Astrocyte of the spinal cord (primary cell): ENCODE data around the gene RC3H2.
A peak's percentile ranks its signal among the peaks of the same experiment; 100 is the strongest.
"Not testable (repeated sequence)": the region's sequence is repeated elsewhere in the genome, so short reads cannot be mapped to it uniquely, and the experiment has no call there.

Experiments
- DNase-seq: peaks from one replicate; pipeline ENCODE4 v3.0.0; 2011; ENCODE audit warnings: low read depth, low spot score
- H3K4me3 ChIP-seq: 2 replicates; pipeline ENCODE4 v1.5.1; 2011; ENCODE audit warnings: low read depth, mild to moderate bottlenecking, low read length, moderate library complexity
- CTCF ChIP-seq: IDR thresholded peaks from 2 replicates; pipeline ENCODE4 v1.5.1; 2012; ENCODE audit warnings: low read depth, mild to moderate bottlenecking, low read length, inconsistent platforms
- in situ Hi-C: cut with HindIII; loops from 2 replicates; pipeline ENCODE4 v1.10.0; 2017; ENCODE audit warnings: low sequenced_read_pairs

Gene RC3H2

GRCh38 chr9:122900791-122901190 lies 4.4 kb downstream of the RC3H2 start:
- no peak overlapping the region for H3K4me3 ChIP-seq
- in situ Hi-C loops, result no loop called here
- peak; percentile 33 for DNase-seq

GRCh38 chr9:122897969-122898368 lies 7.2 kb downstream of the RC3H2 start:
- no peak overlapping the region for H3K4me3 ChIP-seq
- no peak for DNase-seq
- in situ Hi-C loops, result no loop called here
- TF ChIP-seq CTCF, result no peak

More at GRCh38 chr9:122900791-122901190, 4.4 kb downstream of the RC3H2 start:
- TF ChIP-seq CTCF, result no peak

- H3K4me3 ChIP-seq, result no peak overlapping the region
- TF ChIP-seq CTCF, result no peak
- in situ Hi-C loops, result no loop called here
- DNase-seq, result no peak
Observed at GRCh38 chr9:122888480-122888879, 16.7 kb downstream of the RC3H2 start.

- in situ Hi-C loops, result no loop called here
- no peak overlapping the region for H3K4me3 ChIP-seq
- no peak for TF ChIP-seq CTCF
- no peak for DNase-seq
Observed at GRCh38 chr9:122883125-122883524, 22.0 kb downstream of the RC3H2 start.

GRCh38 chr9:122879443-122879842 lies 25.7 kb downstream of the RC3H2 start:
- no peak for DNase-seq
- in situ Hi-C loops, result no loop called here
- TF ChIP-seq CTCF, result no peak
- no peak overlapping the region for H3K4me3 ChIP-seq

- DNase-seq, result no peak
- in situ Hi-C loops, result no loop called here
- no peak for TF ChIP-seq CTCF
- no peak overlapping the region for H3K4me3 ChIP-seq
Observed at GRCh38 chr9:122875523-122875922, 29.6 kb downstream of the RC3H2 start.

- DNase-seq, H3K4me3 ChIP-seq, in situ Hi-C loops: not testable (repeated sequence)
Observed at GRCh38 chr9:122867276-122867675, 37.9 kb downstream of the RC3H2 start.
